ENCODE results near the gene HCFC1. TPM values are rescaled to one million over a fixed set of nuclear protein-coding genes. Genes with fewer than 3 reads are reported as not detected.

The HCFC1 gene
- total RNA-seq, 1 donor from 2014 or later: 99.9 TPM

DNA sequence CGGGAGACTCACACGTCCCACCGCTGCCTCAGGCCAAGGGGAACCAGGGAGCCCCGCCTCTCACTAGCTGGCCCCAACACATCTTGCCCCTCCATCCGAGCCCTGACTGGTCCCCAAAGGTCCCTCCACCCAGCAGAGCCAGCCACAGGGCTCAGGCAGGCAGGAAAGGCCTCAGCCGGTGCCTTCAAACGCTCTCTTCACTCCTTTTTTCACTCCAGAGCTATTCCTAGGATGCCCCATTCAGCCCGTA, 44.0 kb downstream of the HCFC1 start:
- peak overlapping the region; percentile 78 for H3K4me3 Mint-ChIP-seq
- H3K36me3 Mint-ChIP-seq: peaks cover 8% of the 10 kb centered on the region
- H3K9me3 Mint-ChIP-seq: no peaks in the 10 kb centered on the region
- H3K4me1 Mint-ChIP-seq: peaks cover 21% of the 10 kb centered on the region
- peak overlapping the region; percentile 92 for H3K27ac Mint-ChIP-seq
- H3K27me3 Mint-ChIP-seq (ENCODE audit: low read depth): no peaks in the 10 kb centered on the region
- TF ChIP-seq, protein P1, sequence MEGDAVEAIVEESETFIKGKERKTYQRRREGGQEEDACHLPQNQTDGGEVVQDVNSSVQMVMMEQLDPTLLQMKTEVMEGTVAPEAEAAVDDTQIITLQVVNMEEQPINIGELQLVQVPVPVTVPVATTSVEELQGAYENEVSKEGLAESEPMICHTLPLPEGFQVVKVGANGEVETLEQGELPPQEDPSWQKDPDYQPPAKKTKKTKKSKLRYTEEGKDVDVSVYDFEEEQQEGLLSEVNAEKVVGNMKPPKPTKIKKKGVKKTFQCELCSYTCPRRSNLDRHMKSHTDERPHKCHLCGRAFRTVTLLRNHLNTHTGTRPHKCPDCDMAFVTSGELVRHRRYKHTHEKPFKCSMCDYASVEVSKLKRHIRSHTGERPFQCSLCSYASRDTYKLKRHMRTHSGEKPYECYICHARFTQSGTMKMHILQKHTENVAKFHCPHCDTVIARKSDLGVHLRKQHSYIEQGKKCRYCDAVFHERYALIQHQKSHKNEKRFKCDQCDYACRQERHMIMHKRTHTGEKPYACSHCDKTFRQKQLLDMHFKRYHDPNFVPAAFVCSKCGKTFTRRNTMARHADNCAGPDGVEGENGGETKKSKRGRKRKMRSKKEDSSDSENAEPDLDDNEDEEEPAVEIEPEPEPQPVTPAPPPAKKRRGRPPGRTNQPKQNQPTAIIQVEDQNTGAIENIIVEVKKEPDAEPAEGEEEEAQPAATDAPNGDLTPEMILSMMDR (IDR thresholded peaks at IDR 0.05; ENCODE audit: unreplicated experiment): no peak
- no peak for DNase-seq (ENCODE audit: low spot score in 2 of 2, unreplicated experiment in 2 of 2)

DNA sequence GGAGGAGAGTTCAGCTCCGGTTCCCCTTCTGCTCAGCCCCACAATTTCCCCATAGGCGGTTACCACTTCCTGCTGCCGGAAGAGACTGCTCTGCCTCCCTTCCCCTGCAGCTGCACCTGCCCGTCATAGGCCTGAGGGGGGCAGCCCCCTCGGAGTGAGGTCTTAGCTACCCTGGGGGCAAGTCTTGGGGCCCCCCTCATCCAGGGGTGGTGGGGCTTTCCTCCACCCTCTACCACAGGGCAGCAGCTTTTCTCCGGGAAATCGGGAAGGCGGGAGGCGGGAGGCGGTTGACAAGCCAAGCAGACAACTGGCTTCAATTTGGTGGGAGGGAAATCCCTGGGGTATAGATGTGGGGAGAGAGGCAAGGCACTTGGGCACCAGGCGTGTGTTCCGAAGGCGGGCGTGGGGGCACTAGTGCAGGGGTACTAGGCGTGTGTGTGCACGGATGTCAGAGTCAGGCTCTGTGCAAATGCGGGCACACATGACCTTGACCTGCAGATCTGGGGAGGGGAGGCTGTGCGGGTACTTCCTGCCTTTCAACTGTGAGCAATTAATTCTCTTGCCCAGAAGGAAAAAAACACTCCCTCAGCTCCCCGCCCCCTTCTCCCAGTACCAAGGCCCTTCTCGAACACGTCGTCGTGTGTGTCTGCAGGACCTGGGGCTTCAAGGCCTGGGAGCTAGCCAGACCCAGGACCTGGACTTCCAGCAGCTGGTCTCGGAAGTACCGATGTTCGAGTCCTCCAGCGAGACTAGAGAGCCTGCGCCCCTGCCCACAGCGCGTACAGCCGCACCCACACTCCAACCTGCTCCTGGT, 44.6 kb downstream of the HCFC1 start:
- Mint-ChIP-seq H3K36me3 (peaks cover 8% of the 10 kb centered on the region), H3K4me3 (peak overlapping the region; percentile 78), H3K9me3 (no peaks in the 10 kb centered on the region), H3K27me3 (ENCODE audit: low read depth) (no peaks in the 10 kb centered on the region), H3K27ac (peak overlapping the region; percentile 92), H3K4me1 (peaks cover 21% of the 10 kb centered on the region)
- no peak for DNase-seq (ENCODE audit: low spot score in 2 of 2, unreplicated experiment in 2 of 2)
- TF ChIP-seq, protein P1 (IDR thresholded peaks at IDR 0.05; ENCODE audit: unreplicated experiment): no peak

DNA sequence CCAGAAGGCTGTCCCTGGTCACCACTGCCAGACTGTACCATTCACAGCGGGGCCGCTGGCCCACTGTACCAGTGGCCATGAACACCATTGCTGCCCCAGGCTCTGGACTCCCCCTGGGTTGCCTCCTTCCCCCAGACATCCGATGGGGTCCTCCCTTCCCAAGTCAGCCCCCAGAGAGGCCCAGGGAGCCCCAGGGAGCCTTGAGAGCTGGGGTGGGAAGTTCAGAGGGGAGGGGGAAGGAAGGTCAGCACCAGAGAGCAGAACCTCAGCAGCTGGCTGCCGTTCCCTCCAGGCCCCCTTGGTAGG, 45.1 kb downstream of the HCFC1 start:
- H3K9me3 Mint-ChIP-seq: no peaks in the 10 kb centered on the region
- peaks cover 4% of the 10 kb centered on the region for H3K36me3 Mint-ChIP-seq
- DNase-seq (ENCODE audit: low spot score in 2 of 2, unreplicated experiment in 2 of 2): no peak
- H3K4me1 Mint-ChIP-seq: peaks cover 21% of the 10 kb centered on the region
- peak overlapping the region; percentile 92 for H3K27ac Mint-ChIP-seq
- TF ChIP-seq, protein P1 (IDR thresholded peaks at IDR 0.05; ENCODE audit: unreplicated experiment): no peak
- peak overlapping the region; percentile 78 for H3K4me3 Mint-ChIP-seq
- H3K27me3 Mint-ChIP-seq (ENCODE audit: low read depth): no peaks in the 10 kb centered on the region

DNA sequence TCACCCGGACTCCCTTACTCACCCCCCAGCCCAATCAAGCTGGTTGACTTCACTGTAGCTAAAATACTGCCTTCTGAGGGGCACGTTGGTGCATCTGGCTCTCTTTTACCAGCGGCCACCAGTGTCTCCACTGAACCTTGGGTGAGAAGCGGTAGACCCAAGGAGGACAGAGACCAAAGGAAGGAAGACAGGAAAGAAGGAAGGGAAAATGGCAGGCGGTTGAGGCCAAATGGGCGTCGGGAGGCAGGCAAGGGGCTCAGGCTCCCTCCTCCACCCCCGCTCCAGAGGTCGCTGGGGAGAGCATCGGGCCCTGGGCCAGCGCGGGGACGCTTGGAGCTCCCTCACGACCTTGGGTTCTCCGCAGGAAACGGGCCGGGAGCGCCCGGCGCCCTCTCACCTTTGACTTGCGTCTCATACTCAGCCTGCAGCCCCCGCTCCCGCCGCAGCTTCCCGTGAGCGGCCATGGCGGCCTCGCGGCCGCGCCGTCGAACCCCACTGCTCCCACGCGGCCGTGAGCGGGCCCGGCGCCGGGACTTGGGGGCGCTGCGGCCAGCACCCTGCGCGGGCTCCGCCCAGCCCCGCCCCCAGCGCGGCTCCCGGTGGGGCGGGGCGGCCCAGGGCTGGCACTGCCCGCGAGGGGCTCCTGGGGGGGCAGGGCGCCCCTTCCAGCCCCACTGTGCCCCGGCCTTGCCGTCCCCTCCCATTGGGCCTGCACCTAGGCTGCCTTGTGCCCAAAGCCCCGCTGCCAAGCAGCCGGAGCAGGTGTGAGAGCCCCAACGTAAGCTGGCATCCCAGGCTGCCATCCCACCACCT, 45.7 kb downstream of the HCFC1 start, which contains the start of gene ARHGAP4:
Gene ARHGAP4, minus strand, starts transcription at position 526 of the 813 bp plus-strand sequence. Its CDS starts 62 bp downstream, at position 464.
- DNase-seq (ENCODE audit: low spot score in 2 of 2, unreplicated experiment in 2 of 2): no peak
- H3K4me3 Mint-ChIP-seq: peak within 1 kb of the TSS; percentile 78
- H3K27ac Mint-ChIP-seq: peak within 1 kb of the TSS; percentile 92
- no peaks in the 10 kb centered on the region for H3K9me3 Mint-ChIP-seq
- H3K27me3 Mint-ChIP-seq (ENCODE audit: low read depth): no peaks in the 10 kb centered on the region
- peaks cover 21% of the 10 kb centered on the region for H3K4me1 Mint-ChIP-seq
- peaks cover 1% of the 10 kb centered on the region for H3K36me3 Mint-ChIP-seq
- TF ChIP-seq, protein P1 (IDR thresholded peaks at IDR 0.05; ENCODE audit: unreplicated experiment): no peak

DNA sequence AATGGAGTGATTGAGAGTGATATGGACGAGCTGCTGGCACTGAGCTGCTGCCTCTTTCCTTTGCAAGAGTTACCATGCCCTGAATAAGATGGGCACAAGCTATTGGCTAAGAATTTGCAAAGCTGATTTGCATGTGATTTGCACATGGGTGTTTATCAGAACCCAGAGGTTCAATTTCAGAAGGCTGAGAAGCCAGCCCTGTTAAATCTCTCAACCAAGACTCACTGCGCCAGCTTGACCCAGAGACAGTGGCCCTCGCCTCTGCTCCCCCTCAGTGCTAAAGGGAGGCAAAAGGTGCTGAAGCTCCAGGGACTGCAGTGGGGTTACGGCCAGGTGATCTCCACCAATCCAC, 46.3 kb downstream of the HCFC1 start:
- H3K4me3 Mint-ChIP-seq: peak overlapping the region; percentile 63
- peak overlapping the region; percentile 90 for H3K27ac Mint-ChIP-seq
- no peaks in the 10 kb centered on the region for H3K9me3 Mint-ChIP-seq
- no peaks in the 10 kb centered on the region for H3K27me3 Mint-ChIP-seq (ENCODE audit: low read depth)
- H3K4me1 Mint-ChIP-seq: peaks cover 21% of the 10 kb centered on the region
- H3K36me3 Mint-ChIP-seq: peaks cover 1% of the 10 kb centered on the region
- no peak for DNase-seq (ENCODE audit: low spot score in 2 of 2, unreplicated experiment in 2 of 2)
- TF ChIP-seq, protein P1 (IDR thresholded peaks at IDR 0.05; ENCODE audit: unreplicated experiment): no peak
